ENCODE measurements around the gene CPA1. TPM values are rescaled to one million over a fixed set of nuclear protein-coding genes. Genes with fewer than 3 reads are reported as not detected.

The CPA1 gene
- not detected for total RNA-seq

DNA sequence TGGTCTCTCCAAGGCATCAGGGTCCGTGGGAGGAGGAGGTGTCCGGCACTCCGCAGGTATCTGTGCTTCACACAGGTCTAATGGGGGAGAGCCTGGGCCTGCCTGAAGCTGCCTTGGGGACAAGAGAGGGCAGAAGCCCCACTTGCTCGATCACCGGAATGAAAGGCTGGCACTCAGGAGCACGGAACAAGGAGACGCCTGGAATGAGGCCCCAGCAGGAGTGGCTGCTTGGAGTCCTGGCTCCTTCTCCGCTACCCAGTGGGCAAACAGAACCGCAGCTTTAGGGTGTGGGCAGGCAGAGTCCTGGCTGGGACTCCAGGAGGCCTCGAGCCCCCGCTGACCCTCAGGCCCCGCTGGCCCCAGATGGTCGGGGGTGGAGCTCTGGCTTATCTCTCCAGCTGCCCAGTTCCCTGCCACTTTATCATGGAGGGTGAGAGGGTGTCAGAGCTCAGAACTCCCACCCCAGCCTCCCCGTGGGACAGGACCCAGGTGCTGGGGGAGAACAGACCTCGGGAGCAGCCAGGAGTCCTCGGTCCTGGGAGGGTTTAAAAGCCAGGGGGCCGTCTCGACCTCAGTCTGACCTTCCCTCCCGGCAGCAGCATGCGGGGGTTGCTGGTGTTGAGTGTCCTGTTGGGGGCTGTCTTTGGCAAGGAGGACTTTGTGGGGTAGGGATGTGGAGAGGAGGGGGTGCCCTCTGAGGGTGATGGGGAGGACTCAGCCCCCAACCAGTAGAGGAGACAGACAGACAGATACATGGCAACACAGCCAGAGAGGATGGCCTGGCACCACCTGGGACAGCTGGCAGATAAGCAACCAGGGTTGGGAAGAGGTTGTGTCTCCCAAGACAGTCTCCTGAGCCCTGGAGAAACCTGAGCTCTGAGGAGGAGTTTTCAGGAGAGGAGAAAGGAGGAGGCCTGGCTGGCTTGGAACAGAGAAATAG is at the start of gene CPA1:
TSS of gene CPA1 (plus strand) at position 574 of the 940 bp plus-strand sequence. CDS start at position 601, 27 bp downstream.

DNA sequence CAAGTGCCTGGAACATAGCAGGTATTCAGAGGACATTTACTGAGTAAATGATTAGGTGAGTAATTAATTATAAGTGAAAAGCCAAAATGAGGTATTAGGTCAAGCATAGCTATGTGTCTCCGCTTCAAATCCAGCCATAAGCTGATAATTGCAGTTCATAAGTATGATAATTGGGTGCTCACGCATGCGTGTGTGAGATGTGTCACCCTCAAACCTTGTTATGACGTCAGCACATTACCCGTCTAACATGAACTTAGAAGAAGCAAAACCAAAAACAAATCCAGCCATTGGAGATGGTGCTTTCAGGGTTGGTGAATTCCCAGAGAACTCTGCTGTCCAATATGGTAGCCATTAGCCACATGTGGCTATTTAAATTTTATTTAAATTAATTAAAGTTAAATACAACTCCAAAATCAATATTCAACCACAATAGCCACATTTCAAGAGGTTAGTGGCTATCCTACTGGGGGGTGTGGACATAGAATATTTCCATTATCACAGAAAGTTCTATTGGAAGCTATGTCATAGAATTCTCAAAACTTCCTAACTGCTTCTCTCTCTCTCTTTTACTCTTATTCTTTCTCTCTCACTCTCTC is 35.9 kb upstream of the CPA1 start, which contains the start of gene CPA5:
TSS of gene CPA5 (plus strand) at position 546 of the 596 bp plus-strand sequence. CDS start 1,670 bp downstream, outside the sequence.

Other genes with a start within 250 kb of the CPA1 start
- gene TMEM209, start 175.1 kb upstream of the CPA1 start, total RNA-seq, result 17.3 TPM
- gene SSMEM1, start 172.6 kb upstream of the CPA1 start, total RNA-seq, result not detected
- gene CPA2, start 113.6 kb upstream of the CPA1 start, total RNA-seq, result not detected
- 1.4 TPM for gene CPA4, start 87.3 kb upstream of the CPA1 start, total RNA-seq
- gene CPA5, start 35.7 kb upstream of the CPA1 start, total RNA-seq, result not detected
- 19.4 TPM for gene CEP41, start 60.5 kb downstream of the CPA1 start, total RNA-seq
- 197 TPM for gene MEST, start 111.6 kb downstream of the CPA1 start, total RNA-seq